Heart left ventricle (tissue), 13 donors: ENCODE measurements around the gene ZMYM2.

Experiments
- CTCF ChIP-seq, 12 donors: fragments of 200-600 bp; sonication (generic) in 4 of 12; IDR thresholded peaks; one replicate each; pipeline versions ENCODE4 v1.5.0 to v1.8.0; 2018 to 2022; ENCODE audit warnings: antibody characterized with exemption in 12 of 12, mild to moderate bottlenecking in 5 of 12
- POLR2A ChIP-seq, 2 donors: fragments of 450-650 bp; IDR thresholded peaks; one replicate each; pipeline ENCODE4 v1.6.1; 2017; ENCODE audit warnings: antibody characterized with exemption in 2 of 2, mild to moderate bottlenecking in 2 of 2, moderate library complexity in 2 of 2
- donor health status: ischemic (EF 13 %, LVEDD 7.1; RV severe dilation, severe dysfunction).
- donor health status: DM: no; HTN: yes; CAD: no.
- donor health status: DM: no; HTN: no; CAD: no.
- donor health status: ischemic (EF 25% LVEDD 6.9; RV normal size, moderate dysfunction).
- donor health status: ischemic (EF 25% LVEDD 5.7; RV mildly dilated, moderate dysfunction).
- donor health status: ischemic (EF 35%, LVEDD 5.7; RV mildly dilated, moderate dysfunction).
- donor health status: nonischemic (EF 11% LVEDD 7.7; RV severe dilation, severe dysfunction).
- donor health status: DM: yes; HTN: yes; CAD: no.
- donor health status: PGD.
- donor health status: ischemic (EF 29% LVEDD 5.4; RV normal size, mild dysfunction).
- donor health status: nonischemic (EF 23%, LVEDD 6.1; RV moderate dilation, normal function).

GRCh38 chr13:20114066-20114610 lies 155.6 kb downstream of the ZMYM2 start:
- TF ChIP-seq CTCF (IDR thresholded peaks at IDR 0.05) (no peak), POLR2A (IDR thresholded peaks at IDR 0.05) (no peak)
